ENCODE results near the gene SGMS1. TPM values are rescaled to one million over a fixed set of nuclear protein-coding genes. Genes with fewer than 3 reads are reported as not detected.

The SGMS1 gene
- total and polyA plus RNA-seq, 7 donors, result 3.5 to 81.3 (median 55.7) TPM

DNA sequence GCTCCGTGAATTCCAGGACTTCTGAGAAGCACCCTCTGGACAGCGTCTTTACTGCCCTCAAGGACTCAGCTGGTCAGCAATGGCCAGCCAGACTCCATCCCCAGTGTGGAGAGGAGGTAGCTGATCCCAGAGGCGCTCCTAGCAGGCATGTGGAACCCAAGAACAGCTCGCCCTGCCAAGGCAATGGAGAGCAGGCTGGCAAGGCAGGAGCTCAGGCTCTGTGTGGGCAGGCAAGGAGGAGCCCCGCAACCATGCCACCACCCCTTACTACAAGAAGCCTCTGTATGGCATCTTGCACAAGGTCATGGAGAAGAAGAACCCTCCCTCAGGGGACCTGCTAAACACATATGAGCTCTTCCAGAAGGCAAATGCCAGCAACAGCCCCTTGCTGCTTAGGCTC is 34.4 kb upstream of the SGMS1 start:
- no peak overlapping the region for H3K27ac ChIP-seq
- peaks cover 0 to 1% (median 0%) of the 10 kb centered on the region in 4 donors for H3K4me1 ChIP-seq
- intact Hi-C loops (cut with DNase I), result no loop called here
- TF ChIP-seq, protein P1, sequence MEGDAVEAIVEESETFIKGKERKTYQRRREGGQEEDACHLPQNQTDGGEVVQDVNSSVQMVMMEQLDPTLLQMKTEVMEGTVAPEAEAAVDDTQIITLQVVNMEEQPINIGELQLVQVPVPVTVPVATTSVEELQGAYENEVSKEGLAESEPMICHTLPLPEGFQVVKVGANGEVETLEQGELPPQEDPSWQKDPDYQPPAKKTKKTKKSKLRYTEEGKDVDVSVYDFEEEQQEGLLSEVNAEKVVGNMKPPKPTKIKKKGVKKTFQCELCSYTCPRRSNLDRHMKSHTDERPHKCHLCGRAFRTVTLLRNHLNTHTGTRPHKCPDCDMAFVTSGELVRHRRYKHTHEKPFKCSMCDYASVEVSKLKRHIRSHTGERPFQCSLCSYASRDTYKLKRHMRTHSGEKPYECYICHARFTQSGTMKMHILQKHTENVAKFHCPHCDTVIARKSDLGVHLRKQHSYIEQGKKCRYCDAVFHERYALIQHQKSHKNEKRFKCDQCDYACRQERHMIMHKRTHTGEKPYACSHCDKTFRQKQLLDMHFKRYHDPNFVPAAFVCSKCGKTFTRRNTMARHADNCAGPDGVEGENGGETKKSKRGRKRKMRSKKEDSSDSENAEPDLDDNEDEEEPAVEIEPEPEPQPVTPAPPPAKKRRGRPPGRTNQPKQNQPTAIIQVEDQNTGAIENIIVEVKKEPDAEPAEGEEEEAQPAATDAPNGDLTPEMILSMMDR (IDR thresholded peaks at IDR 0.05), result no peak
- TF ChIP-seq EP300 (IDR thresholded peaks at IDR 0.05), result no peak
- TF ChIP-seq POLR2AphosphoS5 (IDR thresholded peaks at IDR 0.05), result no peak
- TF ChIP-seq POLR2A (IDR thresholded peaks at IDR 0.05), result no peak
- no peak for DNase-seq
- H3K4me3 ChIP-seq, result no peak overlapping the region
- H3K36me3 ChIP-seq, result no peaks in the 10 kb centered on the region
- no peaks in the 10 kb centered on the region for H3K27me3 ChIP-seq
- H3K9me3 ChIP-seq, result no peaks in the 10 kb centered on the region
- 94% methylated on average over 5 of the region's 5 CpGs for WGBS, 2 donors

DNA sequence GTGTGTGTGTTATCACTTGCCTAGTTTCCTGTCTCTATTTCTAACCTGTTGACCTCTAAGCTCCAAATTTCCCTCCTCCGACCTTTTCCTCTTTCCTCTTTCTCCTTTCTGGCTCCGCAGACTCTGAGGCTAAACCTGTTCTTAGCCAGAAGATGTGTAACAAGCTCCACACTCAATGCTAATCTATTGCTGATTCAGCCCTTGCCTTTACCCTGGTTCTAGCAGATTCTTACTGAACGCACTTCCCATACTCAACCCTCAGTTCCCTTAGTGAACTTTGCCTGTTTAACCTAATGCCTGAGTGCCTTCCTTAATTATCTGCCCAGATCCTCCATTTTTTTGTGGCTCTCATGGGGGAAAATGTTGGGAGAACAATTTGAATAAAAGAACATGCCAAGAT is 30.0 kb upstream of the SGMS1 start:
- Histone ChIP-seq H3K36me3 (no peaks in the 10 kb centered on the region), H3K4me1 (peaks cover 0 to 5% (median 0%) of the 10 kb centered on the region in 4 donors), H3K4me3 (no peak overlapping the region), H3K9me3 (no peaks in the 10 kb centered on the region), H3K27me3 (no peaks in the 10 kb centered on the region), H3K27ac (no peak overlapping the region)
- DNase-seq, result no peak
- intact Hi-C loops (cut with DNase I), result no loop called here
- no peak for TF ChIP-seq EP300 (IDR thresholded peaks at IDR 0.05)
- no peak for TF ChIP-seq POLR2AphosphoS5 (IDR thresholded peaks at IDR 0.05)
- TF ChIP-seq POLR2A (IDR thresholded peaks at IDR 0.05), result no peak
- TF ChIP-seq, protein P1 (IDR thresholded peaks at IDR 0.05), result no peak
- 41 to 56% methylated on average over 3 of the region's 3 CpGs for WGBS, 2 donors

DNA sequence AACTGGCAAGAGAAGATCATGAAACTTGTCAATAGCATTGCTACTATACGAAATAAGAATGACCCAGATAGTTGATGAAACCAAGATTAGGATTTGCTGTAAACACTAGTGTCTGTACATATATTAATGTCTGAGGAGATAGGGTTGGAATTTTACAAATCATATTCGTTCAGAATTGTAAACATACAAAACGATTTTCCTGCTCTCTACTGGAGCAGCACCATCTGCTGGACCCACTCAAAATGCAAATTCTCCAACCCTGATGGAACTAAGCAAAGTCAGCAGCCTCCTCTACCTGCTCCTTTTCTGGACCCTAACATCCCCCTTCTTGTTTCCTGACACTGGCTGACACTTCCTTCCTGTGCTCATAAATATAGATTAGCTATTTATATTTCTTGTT is 29.4 kb upstream of the SGMS1 start:
- no peak for DNase-seq
- TF ChIP-seq EP300 (IDR thresholded peaks at IDR 0.05) (no peak), POLR2AphosphoS5 (IDR thresholded peaks at IDR 0.05) (no peak), POLR2A (IDR thresholded peaks at IDR 0.05) (no peak)
- TF ChIP-seq, protein P1 (IDR thresholded peaks at IDR 0.05), result peak; percentile 12 to 51 (median 35)
- WGBS, 2 donors, result 2 to 5% methylated on average over 3 of the region's 3 CpGs

DNA sequence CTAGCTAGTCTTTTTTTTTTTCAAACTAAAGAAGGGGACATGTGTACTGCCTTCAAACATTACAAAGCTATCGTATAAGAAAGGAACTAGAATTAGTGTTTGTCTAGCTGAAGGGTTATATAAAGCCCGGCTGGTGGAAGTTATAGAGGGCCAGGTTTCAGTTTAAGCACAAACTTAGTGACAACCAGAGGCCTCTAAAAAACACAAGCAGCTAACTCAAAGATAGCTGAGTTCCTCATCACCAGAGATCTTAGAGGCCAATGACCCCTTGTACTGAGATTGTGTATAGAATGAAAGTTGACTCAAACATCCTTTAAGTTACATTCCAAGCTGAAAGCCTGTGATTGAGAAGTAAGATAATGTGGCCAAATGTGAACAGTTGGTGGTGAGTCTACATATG is 28.1 kb upstream of the SGMS1 start:
- TF ChIP-seq, protein P1 (IDR thresholded peaks at IDR 0.05), result no peak
- TF ChIP-seq POLR2A (IDR thresholded peaks at IDR 0.05), result no peak
- no peak for TF ChIP-seq EP300 (IDR thresholded peaks at IDR 0.05)
- no peak for TF ChIP-seq POLR2AphosphoS5 (IDR thresholded peaks at IDR 0.05)
- WGBS, 2 donors, result 46 to 49% methylated on average over 2 of the region's 2 CpGs
- Histone ChIP-seq H3K27ac (no peak overlapping the region), H3K9me3 (no peaks in the 10 kb centered on the region), H3K36me3 (no peaks in the 10 kb centered on the region), H3K4me3 (no peak overlapping the region), H3K4me1 (peaks cover 0 to 5% (median 0%) of the 10 kb centered on the region in 4 donors), H3K27me3 (no peaks in the 10 kb centered on the region)
- DNase-seq, result no peak
- intact Hi-C loops (cut with DNase I), result no loop called here

More for the DNA sequence above, 29.4 kb upstream of the SGMS1 start:
- H3K36me3 ChIP-seq, result no peaks in the 10 kb centered on the region
- H3K4me1 ChIP-seq, result peaks cover 0 to 5% (median 0%) of the 10 kb centered on the region in 4 donors
- no peaks in the 10 kb centered on the region for H3K27me3 ChIP-seq
- intact Hi-C loops (cut with DNase I), result no loop called here
- no peak overlapping the region for H3K27ac ChIP-seq
- H3K4me3 ChIP-seq, result no peak overlapping the region
- H3K9me3 ChIP-seq, result no peaks in the 10 kb centered on the region

DNA sequence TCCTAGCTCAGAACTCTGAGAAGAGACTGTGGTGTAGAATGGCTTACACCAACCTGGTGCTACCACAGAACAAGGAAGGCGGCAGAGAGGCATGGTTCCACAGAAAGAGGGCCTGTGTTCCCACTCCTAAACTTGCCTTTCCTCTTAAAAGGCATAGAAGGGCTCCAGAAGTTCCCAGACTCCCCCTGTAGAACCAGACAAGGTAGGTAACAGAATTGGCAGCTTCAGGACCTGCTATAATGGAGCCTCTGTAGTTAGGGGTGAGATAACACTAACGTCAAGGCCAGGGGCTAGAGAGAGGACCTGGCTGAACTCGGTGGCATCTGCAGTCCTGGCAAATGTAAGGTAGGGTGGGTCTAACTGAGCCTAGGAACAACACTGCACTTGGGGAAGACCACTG is 26.7 kb upstream of the SGMS1 start:
- Histone ChIP-seq H3K4me1 (peaks cover 0 to 5% (median 0%) of the 10 kb centered on the region in 4 donors), H3K9me3 (no peaks in the 10 kb centered on the region), H3K36me3 (no peaks in the 10 kb centered on the region), H3K27me3 (no peaks in the 10 kb centered on the region), H3K27ac (no peak overlapping the region), H3K4me3 (no peak overlapping the region)
- WGBS, 2 donors, result 94 to 96% methylated on average over 3 of the region's 3 CpGs
- no peak for DNase-seq
- no peak for TF ChIP-seq POLR2A (IDR thresholded peaks at IDR 0.05)
- TF ChIP-seq POLR2AphosphoS5 (IDR thresholded peaks at IDR 0.05), result no peak
- TF ChIP-seq, protein P1 (IDR thresholded peaks at IDR 0.05), result no peak
- no peak for TF ChIP-seq EP300 (IDR thresholded peaks at IDR 0.05)
- intact Hi-C loops (cut with DNase I), result no loop called here
